ENCODE data around the gene RETREG2.

DNA sequence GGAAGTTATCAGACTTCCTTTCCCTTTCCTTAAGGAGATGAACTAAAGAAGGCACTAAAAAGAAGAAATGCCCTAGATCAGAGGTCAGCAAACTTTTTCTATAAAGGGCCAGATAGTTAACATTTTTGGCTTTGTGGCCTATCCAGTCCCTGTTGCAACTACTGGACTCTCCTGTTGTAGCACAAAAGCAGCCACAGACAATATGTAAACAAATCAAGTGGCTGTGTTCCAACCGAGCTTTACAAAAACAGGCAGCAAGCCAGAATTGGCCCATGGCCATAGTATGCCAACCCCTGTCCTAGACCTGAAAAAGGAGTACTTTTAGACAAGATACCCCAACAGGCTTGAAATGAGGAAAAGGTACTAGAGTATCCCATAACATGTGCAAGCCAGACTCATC, 28.4 kb upstream of the RETREG2 start:
- TF ChIP-seq POLR2A (IDR thresholded peaks at IDR 0.05; ENCODE audit: borderline replicate concordance, extremely low read depth, insufficient read depth, insufficient read length) (no peak), POLR2AphosphoS5 (IDR thresholded peaks at IDR 0.05; ENCODE audit: low read depth, low read length) (no peak), SRF (IDR thresholded peaks at IDR 0.05; ENCODE audit: low read depth) (no peak), SIN3A (IDR thresholded peaks at IDR 0.05; ENCODE audit: low read depth) (no peak), ZNF274 (IDR thresholded peaks at IDR 0.05; ENCODE audit: low read depth, low read length) (no peak), EZH2 (IDR thresholded peaks at IDR 0.05) (no peak), EGR1 (IDR thresholded peaks at IDR 0.05; ENCODE audit: low read depth) (no peak), ELF1 (IDR thresholded peaks at IDR 0.05; ENCODE audit: borderline replicate concordance, low read depth) (no peak)
- TF ChIP-seq, protein P1, sequence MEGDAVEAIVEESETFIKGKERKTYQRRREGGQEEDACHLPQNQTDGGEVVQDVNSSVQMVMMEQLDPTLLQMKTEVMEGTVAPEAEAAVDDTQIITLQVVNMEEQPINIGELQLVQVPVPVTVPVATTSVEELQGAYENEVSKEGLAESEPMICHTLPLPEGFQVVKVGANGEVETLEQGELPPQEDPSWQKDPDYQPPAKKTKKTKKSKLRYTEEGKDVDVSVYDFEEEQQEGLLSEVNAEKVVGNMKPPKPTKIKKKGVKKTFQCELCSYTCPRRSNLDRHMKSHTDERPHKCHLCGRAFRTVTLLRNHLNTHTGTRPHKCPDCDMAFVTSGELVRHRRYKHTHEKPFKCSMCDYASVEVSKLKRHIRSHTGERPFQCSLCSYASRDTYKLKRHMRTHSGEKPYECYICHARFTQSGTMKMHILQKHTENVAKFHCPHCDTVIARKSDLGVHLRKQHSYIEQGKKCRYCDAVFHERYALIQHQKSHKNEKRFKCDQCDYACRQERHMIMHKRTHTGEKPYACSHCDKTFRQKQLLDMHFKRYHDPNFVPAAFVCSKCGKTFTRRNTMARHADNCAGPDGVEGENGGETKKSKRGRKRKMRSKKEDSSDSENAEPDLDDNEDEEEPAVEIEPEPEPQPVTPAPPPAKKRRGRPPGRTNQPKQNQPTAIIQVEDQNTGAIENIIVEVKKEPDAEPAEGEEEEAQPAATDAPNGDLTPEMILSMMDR (IDR thresholded peaks at IDR 0.05 in 2 of 3, conservative IDR thresholded peaks at IDR 0.05 in 1 of 3; ENCODE audit: borderline replicate concordance in 1 of 3, insufficient read depth in 1 of 3, low read depth in 2 of 3, low read length in 2 of 3) = no peak
- TF ChIP-seq, protein P2, sequence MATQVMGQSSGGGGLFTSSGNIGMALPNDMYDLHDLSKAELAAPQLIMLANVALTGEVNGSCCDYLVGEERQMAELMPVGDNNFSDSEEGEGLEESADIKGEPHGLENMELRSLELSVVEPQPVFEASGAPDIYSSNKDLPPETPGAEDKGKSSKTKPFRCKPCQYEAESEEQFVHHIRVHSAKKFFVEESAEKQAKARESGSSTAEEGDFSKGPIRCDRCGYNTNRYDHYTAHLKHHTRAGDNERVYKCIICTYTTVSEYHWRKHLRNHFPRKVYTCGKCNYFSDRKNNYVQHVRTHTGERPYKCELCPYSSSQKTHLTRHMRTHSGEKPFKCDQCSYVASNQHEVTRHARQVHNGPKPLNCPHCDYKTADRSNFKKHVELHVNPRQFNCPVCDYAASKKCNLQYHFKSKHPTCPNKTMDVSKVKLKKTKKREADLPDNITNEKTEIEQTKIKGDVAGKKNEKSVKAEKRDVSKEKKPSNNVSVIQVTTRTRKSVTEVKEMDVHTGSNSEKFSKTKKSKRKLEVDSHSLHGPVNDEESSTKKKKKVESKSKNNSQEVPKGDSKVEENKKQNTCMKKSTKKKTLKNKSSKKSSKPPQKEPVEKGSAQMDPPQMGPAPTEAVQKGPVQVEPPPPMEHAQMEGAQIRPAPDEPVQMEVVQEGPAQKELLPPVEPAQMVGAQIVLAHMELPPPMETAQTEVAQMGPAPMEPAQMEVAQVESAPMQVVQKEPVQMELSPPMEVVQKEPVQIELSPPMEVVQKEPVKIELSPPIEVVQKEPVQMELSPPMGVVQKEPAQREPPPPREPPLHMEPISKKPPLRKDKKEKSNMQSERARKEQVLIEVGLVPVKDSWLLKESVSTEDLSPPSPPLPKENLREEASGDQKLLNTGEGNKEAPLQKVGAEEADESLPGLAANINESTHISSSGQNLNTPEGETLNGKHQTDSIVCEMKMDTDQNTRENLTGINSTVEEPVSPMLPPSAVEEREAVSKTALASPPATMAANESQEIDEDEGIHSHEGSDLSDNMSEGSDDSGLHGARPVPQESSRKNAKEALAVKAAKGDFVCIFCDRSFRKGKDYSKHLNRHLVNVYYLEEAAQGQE (IDR thresholded peaks at IDR 0.05; ENCODE audit: low read depth) = no peak

All from HCT116 (cell line).